ENCODE measurements around the gene CD81.

The CD81 gene

GRCh38 chr11:2419638-2420501 is 42.8 kb downstream of the CD81 start:
- Histone ChIP-seq H4K20me1 (ENCODE audit: insufficient read depth, low read length) (no peaks in the 10 kb centered on the region), H2AFZ (ENCODE audit: low read depth, low read length) (peak overlapping the region; percentile 96), H3K9me3 (ENCODE audit: insufficient read depth, low read length) (no peaks in the 10 kb centered on the region), H3K27ac (ENCODE audit: low read length) (no peak overlapping the region), H3K4me3 (ENCODE audit: low read length) (peak overlapping the region; percentile 71), H3K4me1 (ENCODE audit: low read length) (peaks cover 9% of the 10 kb centered on the region), H3K36me3 (replicated peaks; ENCODE audit: low read depth, low read length) (no peaks in the 10 kb centered on the region), H3K27me3 (ENCODE audit: low read depth, low read length) (no peaks in the 10 kb centered on the region), H3K4me2 (ENCODE audit: low read length) (peak overlapping the region; percentile 88), H3K9ac (ENCODE audit: low read length) (peak overlapping the region; percentile 62), H3K79me2 (ENCODE audit: low read length) (no peaks in the 10 kb centered on the region)
- TF ChIP-seq EZH2phosphoT487 (IDR thresholded peaks at IDR 0.05; ENCODE audit: low read depth), result no peak
- peak; percentile 89 for TF ChIP-seq CTCF (IDR thresholded peaks at IDR 0.05; ENCODE audit: low read depth, low read length)

GRCh38 chr11:2420502-2421225 is 43.6 kb downstream of the CD81 start:
- H3K36me3 ChIP-seq (replicated peaks; ENCODE audit: low read depth, low read length), result no peaks in the 10 kb centered on the region
- TF ChIP-seq CTCF (IDR thresholded peaks at IDR 0.05; ENCODE audit: low read depth, low read length), result peak; percentile 82
- TF ChIP-seq EZH2phosphoT487 (IDR thresholded peaks at IDR 0.05; ENCODE audit: low read depth), result no peak
- H3K4me2 ChIP-seq (ENCODE audit: low read length), result peak overlapping the region; percentile 88
- no peaks in the 10 kb centered on the region for H3K79me2 ChIP-seq (ENCODE audit: low read length)
- peak overlapping the region; percentile 62 for H3K9ac ChIP-seq (ENCODE audit: low read length)
- peak overlapping the region; percentile 71 for H3K4me3 ChIP-seq (ENCODE audit: low read length)
- H3K4me1 ChIP-seq (ENCODE audit: low read length), result peaks cover 9% of the 10 kb centered on the region
- peak overlapping the region; percentile 96 for H2AFZ ChIP-seq (ENCODE audit: low read depth, low read length)
- no peaks in the 10 kb centered on the region for H3K9me3 ChIP-seq (ENCODE audit: insufficient read depth, low read length)
- no peaks in the 10 kb centered on the region for H4K20me1 ChIP-seq (ENCODE audit: insufficient read depth, low read length)
- no peak overlapping the region for H3K27ac ChIP-seq (ENCODE audit: low read length)
- no peaks in the 10 kb centered on the region for H3K27me3 ChIP-seq (ENCODE audit: low read depth, low read length)

- no peak overlapping the region for H2AFZ ChIP-seq (ENCODE audit: low read depth, low read length)
- no peak overlapping the region for H3K4me2 ChIP-seq (ENCODE audit: low read length)
- TF ChIP-seq CTCF (IDR thresholded peaks at IDR 0.05; ENCODE audit: low read depth, low read length) (no peak), EZH2phosphoT487 (IDR thresholded peaks at IDR 0.05; ENCODE audit: low read depth) (no peak)
- no peak overlapping the region for H3K4me3 ChIP-seq (ENCODE audit: low read length)
- H3K27me3 ChIP-seq (ENCODE audit: low read depth, low read length), result no peaks in the 10 kb centered on the region
- H3K79me2 ChIP-seq (ENCODE audit: low read length), result no peaks in the 10 kb centered on the region
- no peaks in the 10 kb centered on the region for H3K36me3 ChIP-seq (replicated peaks; ENCODE audit: low read depth, low read length)
- no peaks in the 10 kb centered on the region for H4K20me1 ChIP-seq (ENCODE audit: insufficient read depth, low read length)
- no peaks in the 10 kb centered on the region for H3K9me3 ChIP-seq (ENCODE audit: insufficient read depth, low read length)
- H3K9ac ChIP-seq (ENCODE audit: low read length), result no peak overlapping the region
- peaks cover 9% of the 10 kb centered on the region for H3K4me1 ChIP-seq (ENCODE audit: low read length)
- no peak overlapping the region for H3K27ac ChIP-seq (ENCODE audit: low read length)
Observed at GRCh38 chr11:2421226-2421994, 44.3 kb downstream of the CD81 start.
